Endometrial microvascular endothelial cells (primary cell): ENCODE measurements around the gene TPBGL. TPM values are rescaled to one million over a fixed set of nuclear protein-coding genes. Genes with fewer than 3 reads are reported as not detected.

Source experiments
- in situ Hi-C: cut with HindIII; loops from 2 replicates; pipeline ENCODE4 v1.10.0; 2017; ENCODE audit warnings: low sequenced_read_pairs, low pct_unique_long_range_greater_than_20kb; ENCODE audit errors: inconsistent ontology term
- total RNA-seq: library from RNA; depleted of rRNA; stranded (reverse); fragments of >200 nt; gene quantifications from one replicate; pipeline ENCODE4 v1.2.3, GENCODE V29; 2015; ENCODE audit errors: inconsistent ontology term

Gene TPBGL
- total RNA-seq, 1 donor from 2014 or later: not detected

DNA sequence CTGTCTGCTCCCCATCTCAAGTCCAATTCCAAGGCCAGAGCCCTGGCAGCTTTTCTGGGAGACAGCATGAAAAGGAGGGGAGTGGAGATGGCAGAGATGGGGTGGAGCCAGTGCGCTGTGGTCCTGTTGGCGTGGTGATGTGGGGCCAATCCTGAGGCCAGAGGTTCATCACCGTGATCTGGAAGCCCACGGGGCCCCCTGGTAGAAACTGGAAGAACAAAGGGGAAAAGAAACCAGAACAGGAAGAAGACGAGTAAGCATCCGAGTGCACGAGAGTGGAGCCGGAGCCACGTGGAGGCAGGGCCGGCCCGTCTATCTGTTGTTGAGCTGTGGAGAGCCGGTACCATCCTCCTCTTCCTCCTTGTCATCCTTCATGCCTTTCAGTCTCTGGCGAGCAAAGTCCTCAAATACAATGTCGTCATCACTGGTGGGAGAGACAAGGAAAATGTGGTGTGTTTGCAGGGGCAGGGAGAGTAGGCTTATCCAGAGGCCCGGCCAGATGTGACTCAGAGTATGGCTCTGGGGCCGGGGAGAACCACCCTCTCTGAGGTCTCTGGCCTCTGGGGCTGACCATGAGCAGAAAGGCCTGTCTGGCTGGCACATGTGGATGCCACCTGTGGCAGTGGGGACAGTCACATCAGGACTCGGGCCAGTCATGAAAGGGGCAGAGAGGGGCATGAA, 25.4 kb downstream of the TPBGL start:
- in situ Hi-C loops: no loop called here

DNA sequence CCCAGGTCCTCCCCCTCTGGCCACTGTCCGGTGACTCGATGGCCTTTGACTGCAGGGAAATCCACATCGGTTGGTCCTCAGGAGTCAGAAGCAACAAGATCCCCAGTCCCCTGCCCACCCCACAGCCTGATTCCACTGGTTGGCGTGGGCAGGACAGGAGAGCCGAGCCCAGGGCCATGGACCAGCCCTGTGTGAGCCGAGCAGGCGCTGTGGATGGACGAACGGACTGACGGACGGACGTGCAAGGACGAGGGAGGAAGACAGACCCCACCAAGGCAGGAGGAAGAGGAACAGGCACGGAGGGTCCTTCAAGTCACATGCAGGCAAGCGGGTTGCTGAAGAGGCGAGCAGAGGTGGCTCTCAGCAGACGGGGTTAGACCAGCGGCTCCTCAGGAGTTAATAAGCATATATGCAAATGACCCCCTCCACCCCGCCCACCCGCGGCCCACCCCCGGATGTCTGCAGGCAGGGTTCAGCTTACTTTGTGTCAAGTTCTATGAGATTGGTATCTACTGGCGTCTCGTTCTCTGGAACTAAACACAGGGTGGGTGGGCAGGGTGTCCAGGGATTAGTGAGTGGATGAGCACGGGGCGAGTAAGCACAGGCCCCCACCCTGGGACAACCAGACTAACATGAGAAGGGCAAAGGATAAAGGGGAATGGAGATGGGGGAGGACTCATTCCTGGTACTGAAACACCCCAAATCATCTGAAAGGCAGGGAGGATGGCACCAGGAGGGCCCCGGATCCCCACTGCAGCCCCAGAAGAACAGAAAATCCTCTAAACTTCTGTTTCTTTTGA, 26.8 kb downstream of the TPBGL start:
- in situ Hi-C loops: no loop called here

DNA sequence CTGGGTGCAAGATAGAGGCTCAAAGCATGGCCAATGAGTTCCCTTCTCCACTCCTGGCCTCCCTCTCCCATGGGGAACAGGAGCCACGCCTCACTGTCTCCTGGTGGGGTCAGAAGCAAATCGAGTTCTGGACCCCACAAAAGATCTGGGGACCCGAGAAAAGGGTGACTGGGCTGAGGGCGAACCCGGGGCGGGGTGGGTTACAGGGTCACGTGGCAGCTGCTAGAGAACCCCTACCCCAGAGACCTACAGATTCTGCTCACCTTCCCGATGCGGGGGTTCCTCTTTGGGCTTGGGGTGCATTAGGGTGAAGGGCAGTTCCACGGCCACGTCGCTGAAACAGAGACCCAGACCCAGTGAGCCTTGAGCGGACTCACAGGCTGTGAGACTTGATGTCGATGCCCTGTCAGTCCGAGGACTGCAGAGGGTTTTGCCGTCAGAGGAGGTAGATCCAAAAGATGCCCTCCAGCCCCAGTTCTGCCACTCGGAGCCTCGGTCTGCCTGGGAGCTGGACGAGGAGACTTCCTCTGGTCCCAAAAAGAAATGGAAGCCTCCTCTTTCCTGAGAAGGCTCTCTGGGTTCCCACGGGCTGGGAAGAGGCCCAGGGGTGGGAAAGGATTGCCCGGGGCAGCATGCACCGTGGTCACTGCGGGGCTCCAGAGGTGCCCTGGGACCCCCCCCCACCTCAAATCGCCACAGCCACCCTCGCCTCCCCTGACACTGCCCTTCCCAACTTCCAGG, 28.2 kb downstream of the TPBGL start:
- in situ Hi-C loops: no loop called here

DNA sequence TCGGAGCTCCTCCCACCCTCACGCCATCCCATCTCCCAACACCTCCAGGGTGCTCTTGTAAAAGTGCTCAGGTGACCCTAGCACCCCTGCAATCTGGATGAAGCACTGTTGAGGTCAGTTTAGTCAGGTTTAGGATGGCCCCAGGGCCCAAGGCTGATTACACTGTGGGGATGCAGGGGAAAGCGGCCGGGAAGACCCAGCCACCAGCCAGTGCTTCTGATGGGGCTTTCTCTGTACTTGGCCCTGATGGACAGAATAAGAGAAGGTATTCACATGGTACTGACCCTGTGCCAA, 28.7 kb downstream of the TPBGL start:
- in situ Hi-C loops: no loop called here

DNA sequence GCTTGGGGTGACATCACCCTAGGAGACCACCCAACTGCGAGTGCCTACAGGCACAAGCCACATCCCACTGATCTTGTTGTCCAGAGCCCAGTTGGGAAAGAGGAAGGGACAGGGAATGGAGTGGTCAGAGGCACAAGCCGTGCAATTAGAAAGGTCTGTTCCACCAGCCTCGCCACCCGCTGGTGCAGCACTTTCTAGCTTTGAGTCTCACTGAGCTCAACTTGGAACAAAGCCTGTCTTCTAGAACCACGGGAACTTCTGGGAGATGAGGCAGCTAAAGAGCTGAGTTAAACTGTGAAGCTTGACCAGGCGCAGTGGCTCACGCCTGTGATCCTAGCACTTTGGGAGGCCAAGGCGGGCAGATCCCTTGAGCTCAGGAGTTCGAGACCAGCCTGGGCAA, 29.3 kb downstream of the TPBGL start:
- in situ Hi-C loops: loop anchor here (10.0 kb wide), 1 partner anchor 135 kb away; no protein-coding TSS in a partner anchor

DNA sequence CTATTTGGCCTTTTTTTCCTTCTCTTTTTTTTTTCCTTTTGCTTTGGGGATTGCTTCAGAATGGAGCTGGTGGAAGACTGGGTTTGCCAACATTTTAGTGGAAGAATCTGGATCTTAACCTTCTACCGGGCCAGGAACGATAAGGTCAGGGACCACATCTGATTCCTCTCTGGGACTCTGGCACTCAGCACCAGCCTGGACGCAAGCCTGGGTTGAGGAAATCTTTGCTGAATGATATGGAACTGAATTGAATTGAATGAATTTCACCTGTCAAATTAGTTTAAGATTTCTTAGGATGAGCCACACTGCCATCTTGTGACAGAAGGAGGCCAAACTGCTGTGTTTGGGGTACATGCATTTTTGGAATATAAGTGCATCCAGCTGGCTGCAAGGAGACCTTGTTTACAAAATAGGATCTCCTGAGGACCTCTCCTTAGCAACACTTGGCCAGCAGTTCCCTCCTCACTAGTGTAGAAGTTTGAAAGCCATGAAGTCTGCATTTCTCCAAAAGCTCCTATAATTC, 30.4 kb downstream of the TPBGL start:
- in situ Hi-C loops: loop anchor here (10.0 kb wide), 1 partner anchor 134 kb away; no protein-coding TSS in a partner anchor

DNA sequence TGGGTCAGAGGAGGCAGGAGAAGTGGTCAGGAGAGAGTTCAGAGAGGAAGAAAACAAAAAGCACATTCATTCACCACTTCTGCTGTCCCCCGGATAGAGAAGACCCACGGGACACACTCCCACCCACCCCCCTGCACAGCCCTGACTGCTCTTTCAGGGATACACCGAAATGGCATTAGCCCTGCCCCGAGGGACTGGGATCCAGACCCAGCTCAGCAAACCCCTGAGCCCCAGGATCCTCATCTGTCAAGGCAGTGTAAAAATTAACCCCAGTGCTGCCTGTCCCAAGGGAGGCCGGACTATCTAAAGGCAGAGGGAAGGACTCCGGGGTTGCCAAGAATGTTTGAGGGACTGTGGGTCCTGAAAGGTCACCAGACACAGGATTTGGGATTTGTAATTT, 31.2 kb downstream of the TPBGL start:
- in situ Hi-C loops: loop anchor here (10.0 kb wide), 1 partner anchor 133 kb away; no protein-coding TSS in a partner anchor

DNA sequence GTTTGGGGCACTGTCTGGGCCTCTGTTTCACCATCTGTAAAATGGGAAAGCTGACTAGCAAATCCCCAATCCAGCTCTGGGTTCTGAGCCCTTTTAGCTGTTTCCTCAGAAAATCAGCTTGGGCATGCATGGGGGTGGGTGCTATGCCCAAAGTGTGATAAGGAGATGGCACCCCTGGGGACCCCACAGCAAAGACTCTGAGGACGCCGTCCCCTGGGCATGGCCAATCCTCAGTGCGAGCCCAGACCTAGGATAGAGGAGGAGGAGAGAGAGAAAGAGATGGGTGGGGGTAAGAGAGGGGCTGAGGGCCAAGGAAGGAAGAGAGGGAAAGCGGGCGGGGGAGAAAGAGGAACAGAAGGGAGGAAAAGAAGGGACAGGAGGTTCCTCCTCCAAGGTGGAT, 31.8 kb downstream of the TPBGL start:
- in situ Hi-C loops: loop anchor here (10.0 kb wide), 1 partner anchor 132 kb away; no protein-coding TSS in a partner anchor

DNA sequence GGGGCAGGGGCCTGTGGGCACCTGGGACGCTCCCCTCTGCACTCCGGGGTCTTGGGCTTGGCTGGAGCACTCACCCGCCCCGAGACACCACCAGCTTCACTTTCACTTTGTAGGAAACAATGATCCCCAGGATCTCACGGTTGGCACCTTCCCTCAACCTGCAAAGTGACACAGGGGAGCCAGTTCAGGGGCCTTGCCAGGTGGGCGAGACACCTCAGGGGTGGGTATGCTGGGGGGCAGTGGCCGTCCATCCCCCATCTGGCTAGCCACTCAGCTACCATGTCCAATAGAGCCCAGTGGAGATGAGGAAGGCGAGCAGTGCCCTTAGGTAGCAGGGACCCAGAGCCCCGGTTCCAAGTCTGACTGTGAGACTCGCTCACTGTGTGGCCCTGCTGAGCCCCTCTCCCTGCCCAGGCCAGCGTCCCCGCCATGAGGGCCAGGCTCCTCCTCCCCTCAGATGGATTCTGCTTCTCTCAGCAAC, 32.3 kb downstream of the TPBGL start:
- in situ Hi-C loops: loop anchor here (10.0 kb wide), 1 partner anchor 132 kb away; no protein-coding TSS in a partner anchor

DNA sequence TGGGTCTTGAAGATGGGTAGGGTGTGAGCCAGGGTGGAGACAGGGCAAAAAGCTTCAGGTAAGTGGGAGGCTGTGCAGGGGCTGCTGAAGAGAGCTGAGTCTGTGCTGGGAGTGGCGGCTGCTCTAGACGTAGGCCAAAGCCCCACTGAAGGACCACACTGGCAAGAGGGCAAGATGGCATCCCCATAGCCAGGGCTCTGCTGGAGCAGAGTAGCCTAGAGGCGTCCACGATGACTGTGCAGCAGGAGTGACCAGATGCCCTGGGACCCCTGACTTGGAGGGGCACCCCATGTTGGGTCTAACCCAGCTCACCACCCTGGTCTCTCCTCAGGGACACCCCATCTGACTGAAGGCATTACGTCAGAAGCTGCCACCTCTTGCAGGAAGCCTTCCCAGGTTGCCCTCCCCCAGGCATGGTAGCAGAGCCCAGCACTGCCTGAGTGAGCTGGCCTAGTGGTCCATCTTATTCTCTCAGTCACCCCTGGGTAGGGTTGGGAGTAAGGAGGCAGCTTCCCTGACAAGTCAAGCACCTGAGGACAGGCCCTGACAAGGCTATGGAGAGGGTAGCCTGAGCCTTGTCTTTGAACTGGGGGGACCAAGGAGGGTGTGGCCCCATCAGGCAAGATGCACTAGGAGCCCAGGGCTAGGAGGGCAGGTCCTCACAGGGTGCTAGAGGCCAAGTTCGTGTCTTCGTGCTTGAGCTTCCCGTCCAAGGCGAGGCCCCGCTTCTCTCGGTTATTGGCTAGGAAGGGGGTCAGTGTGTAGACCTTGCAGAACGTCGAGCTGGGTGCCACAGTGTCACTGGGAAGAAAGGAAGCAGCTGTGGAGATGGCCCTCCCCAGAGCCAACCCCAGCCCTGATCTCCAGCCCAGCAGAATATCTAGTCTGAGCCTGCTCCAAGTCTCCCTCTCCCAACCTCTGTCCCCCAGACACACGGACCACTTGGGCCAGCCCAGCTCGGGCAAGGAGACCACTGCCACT, 33.1 kb downstream of the TPBGL start:
- in situ Hi-C loops: loop anchor here (10.0 kb wide), 1 partner anchor 131 kb away; no protein-coding TSS in a partner anchor

DNA sequence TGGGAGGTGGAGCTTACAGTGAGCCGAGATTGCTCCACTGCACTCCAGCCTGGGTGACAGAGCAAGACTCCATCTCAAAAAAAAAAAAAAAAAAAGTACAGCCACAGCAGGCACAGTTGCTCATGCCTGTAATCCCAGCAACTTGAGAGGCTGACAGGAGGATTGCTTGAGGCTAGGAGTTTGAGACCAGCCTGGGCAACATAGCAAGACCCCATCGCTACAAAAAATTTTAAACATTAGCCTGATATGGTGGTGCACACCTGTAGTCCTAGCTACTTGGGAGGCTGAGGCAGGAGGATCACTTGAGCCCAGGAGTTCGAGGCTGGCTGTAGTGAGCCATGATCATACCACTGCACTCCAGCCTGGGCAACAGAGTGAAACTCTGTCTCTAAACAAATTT, 34.1 kb downstream of the TPBGL start:
- in situ Hi-C loops: loop anchor here (10.0 kb wide), 1 partner anchor 130 kb away; no protein-coding TSS in a partner anchor

DNA sequence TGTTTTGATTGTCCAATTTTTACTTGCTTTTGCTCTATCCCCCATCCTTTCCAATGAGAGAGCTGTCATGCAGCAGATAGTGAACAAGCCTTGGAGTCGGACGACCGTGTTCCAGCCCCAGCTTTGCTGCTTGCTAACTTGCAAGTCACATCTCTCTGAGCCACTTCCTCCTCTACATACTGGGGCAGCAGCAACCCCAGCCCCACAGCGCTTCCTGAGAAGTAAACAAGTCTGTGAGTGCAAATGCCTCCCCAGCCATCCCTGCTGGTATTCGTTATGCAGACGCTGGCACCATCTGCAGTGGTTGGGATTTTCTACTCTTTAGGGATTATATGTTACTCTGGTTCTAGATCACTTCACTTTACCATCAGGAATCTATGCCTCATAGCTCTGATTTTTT, 35.0 kb downstream of the TPBGL start:
- in situ Hi-C loops: loop anchor here (10.0 kb wide), 1 partner anchor 129 kb away; no protein-coding TSS in a partner anchor

DNA sequence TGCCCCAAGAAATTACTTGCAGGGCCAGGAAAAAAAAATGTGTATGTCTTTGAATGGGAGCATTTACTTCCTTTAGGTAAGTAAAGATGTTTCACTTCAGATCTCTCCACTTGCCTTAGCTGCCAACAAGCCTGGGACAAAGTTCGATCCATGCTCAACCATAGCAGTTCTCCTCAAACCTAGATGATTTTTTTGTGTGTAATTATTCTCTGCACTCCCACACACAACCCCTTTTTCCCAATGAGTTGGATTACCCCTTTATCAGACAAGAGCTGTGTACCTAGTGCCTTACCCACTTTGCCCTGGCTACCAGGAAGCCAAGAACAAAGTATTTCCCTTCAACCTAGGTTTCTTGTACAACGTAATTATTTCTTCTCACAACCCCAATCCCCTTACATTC, 35.6 kb downstream of the TPBGL start:
- in situ Hi-C loops: loop anchor here (10.0 kb wide), 1 partner anchor 129 kb away; no protein-coding TSS in a partner anchor

DNA sequence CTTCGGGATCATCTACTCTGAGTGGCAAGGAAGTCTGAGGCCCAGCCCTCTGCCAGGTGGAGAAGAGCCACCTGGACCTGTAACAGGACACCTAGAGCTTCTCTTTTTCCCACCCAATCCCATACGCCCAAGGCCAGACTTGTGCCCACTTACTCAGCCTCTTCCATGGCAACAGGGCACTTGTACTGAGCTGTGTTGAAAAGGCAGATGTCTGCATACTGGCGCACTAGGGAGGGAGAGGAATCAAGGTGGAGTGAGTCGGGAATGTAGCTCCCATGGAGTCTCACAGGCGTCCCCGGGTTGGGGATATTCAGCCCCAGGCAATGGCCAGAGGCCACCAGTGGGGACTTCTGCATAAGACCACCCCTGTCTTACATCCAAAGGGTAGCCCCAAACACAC, 36.1 kb downstream of the TPBGL start:
- in situ Hi-C loops: loop anchor here (10.0 kb wide), 1 partner anchor 128 kb away; no protein-coding TSS in a partner anchor

DNA sequence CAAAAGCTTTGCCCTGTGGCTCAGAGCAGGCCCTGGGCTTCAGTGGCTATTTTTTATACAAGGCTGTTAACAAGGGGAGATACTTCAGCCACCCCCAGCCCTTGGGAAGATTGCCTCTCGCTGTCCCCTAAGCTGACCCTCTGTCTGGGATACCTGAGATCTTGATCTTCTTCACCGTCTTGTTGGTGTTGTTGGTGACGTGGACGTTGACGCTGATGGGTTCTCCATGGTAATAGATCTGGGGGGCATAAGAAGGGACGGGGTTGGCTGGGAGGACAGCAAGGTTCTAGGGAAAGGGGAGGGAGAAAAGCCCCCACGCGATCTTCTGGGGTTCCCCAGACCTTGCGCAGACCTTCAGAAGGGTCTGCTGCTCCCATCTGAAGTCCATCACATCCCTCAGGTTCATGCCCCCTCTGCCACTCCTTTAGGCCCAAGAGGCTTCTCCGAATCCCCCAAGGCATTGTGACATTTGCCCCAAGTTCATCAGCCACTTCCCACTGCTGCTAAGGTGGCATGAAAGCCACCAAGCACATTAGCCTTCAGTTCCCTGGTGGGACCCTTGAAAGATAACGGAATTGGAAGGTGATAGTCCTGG, 36.7 kb downstream of the TPBGL start:
- in situ Hi-C loops: loop anchor here (10.0 kb wide), 1 partner anchor 127 kb away; no protein-coding TSS in a partner anchor

DNA sequence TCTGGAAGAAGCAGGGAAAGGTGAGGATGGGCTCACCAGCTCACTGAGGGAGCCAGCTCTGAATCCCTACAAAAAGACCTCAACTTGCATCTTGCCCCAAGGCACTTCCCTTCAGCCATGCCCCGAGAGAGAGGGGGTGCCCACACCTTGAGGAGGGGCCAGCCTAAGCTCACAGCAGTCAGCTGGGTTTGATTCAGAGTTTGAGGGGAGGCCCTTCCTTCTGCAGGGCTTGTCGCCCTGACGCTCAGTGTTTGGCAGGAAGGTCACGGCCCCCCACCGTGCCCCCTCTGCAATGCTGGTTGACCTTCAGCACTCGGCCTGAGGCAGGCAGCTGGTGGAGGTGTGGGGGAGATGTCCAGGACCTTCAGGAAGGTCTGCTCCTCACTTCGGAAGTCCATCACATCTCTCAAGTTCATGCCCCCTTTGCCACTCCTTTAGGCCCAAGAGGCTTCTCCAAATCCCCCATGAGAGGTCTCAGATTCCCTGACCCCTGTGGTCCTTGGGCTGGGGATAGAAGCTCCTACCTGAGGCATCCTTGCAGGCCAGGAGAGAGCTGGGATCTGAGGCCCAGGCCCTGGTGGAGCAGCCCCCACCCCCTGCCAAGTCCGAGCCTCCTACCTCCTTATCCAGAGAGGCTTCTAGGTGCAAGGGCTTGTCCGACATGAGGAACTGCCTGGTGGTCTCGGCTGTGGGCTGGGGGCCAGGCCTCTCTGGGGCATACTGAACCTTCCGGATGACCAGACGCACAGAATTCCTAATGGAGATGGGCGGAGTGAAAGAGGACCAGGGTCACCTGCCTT, 37.6 kb downstream of the TPBGL start:
- in situ Hi-C loops: loop anchor here (10.0 kb wide), 1 partner anchor 127 kb away; no protein-coding TSS in a partner anchor
